HepG2 (cell line): ENCODE measurements around the gene LYPLA2. TPM values are rescaled to one million over a fixed set of nuclear protein-coding genes. Genes with fewer than 3 reads are reported as not detected.
A peak's percentile ranks its signal among the peaks of the same experiment; 100 is the strongest.

ENCODE experiments used
- AGO1 ChIP-seq: fragments of 200-400 bp; formaldehyde crosslinking; IDR thresholded peaks from 2 replicates; pipeline ENCODE4 v1.6.1; 2017; ENCODE audit warnings: mild to moderate bottlenecking, low read depth, low read length, moderate library complexity; ENCODE audit not compliant: poor library complexity, severe bottlenecking
- ELF3 ChIP-seq: IDR thresholded peaks from 2 replicates; pipeline ENCODE4 v1.6.1; 2016; ENCODE audit warnings: missing genetic modification reagents, missing compliant biosample characterization
- ETS1 ChIP-seq: sonication (generic); formaldehyde crosslinking; IDR thresholded peaks from 2 replicates; pipeline ENCODE4 v1.4.0; 2020; ENCODE audit warnings: missing genetic modification reagents
- GTF3A ChIP-seq: sonication (generic); formaldehyde crosslinking; conservative IDR thresholded peaks from 2 replicates; pipeline ENCODE4 v1.4.0; 2020; ENCODE audit warnings: mild to moderate bottlenecking, missing genetic modification reagents
- MTA3 ChIP-seq: sonication (generic); formaldehyde crosslinking; IDR thresholded peaks from 2 replicates; pipeline ENCODE4 v1.4.0; 2020; ENCODE audit warnings: missing genetic modification reagents
- TCF12 ChIP-seq, 2 experiments: fragments of 450-650 bp in 1 of 2; sonication (generic) in 1 of 2; formaldehyde crosslinking in 1 of 2; IDR thresholded peaks; 2 replicates each; pipeline versions ENCODE4 v1.6.1 to v1.8.0; 2017 to 2022; ENCODE audit warnings: antibody characterized with exemption in 1 of 2, mild to moderate bottlenecking in 1 of 2, missing genetic modification reagents in 1 of 2, moderate library complexity in 1 of 2
- THAP9 ChIP-seq: sonication (generic); formaldehyde crosslinking; IDR thresholded peaks from 2 replicates; pipeline ENCODE4; 2020; ENCODE audit warnings: missing genetic modification reagents, mild to moderate bottlenecking, borderline replicate concordance
- ZNF136 ChIP-seq: sonication (generic); formaldehyde crosslinking; IDR thresholded peaks from 2 replicates; pipeline ENCODE4 v1.8.1; 2022; ENCODE audit warnings: low read depth, mild to moderate bottlenecking, moderate library complexity, missing genetic modification reagents
- ZNF230 ChIP-seq: sonication (generic); formaldehyde crosslinking; IDR thresholded peaks from 2 replicates; pipeline ENCODE4 v1.4.0; 2020; ENCODE audit warnings: mild to moderate bottlenecking, missing genetic modification reagents
- ZNF317 ChIP-seq: sonication (generic); formaldehyde crosslinking; IDR thresholded peaks from 2 replicates; pipeline ENCODE4 v1.5.0; 2020; ENCODE audit warnings: mild to moderate bottlenecking, missing genetic modification reagents
- ZNF543 ChIP-seq: sonication (generic); formaldehyde crosslinking; IDR thresholded peaks from 2 replicates; pipeline ENCODE4 v1.4.0; 2020; ENCODE audit warnings: mild to moderate bottlenecking, missing genetic modification reagents
- polyA plus RNA-seq, 8 experiments: library from polyadenylated mRNA; depleted of rRNA in 3 of 8; stranded (reverse) in 7 of 8; unstranded in 1 of 8; fragments of >200 nt; fragmentation: Illumina TruSeq in 4 of 8; extraction: Trizol in 4 of 8; gene quantifications; 2 replicates each; pipeline versions ENCODE4 v1.2.1 to v1.2.3, GENCODE V29; 2011 to 2016; ENCODE audit warnings: low read depth in 4 of 8, missing spikeins in 1 of 8, mixed read lengths in 1 of 8; ENCODE audit not compliant: insufficient read depth in 1 of 8
- total RNA-seq, 5 experiments: library from RNA; depleted of rRNA; stranded (reverse); fragments of >200 nt; fragmentation: Illumina TruSeq; extraction: Trizol; gene quantifications; 2 replicates each; pipeline ENCODE4 v1.2.3, GENCODE V29; 2016; ENCODE audit warnings: low read depth in 1 of 5
- TF ChIP-seq, protein P1 (sequence below): IDR thresholded peaks from 2 replicates; pipeline ENCODE4 v1.6.1; 2016; ENCODE audit warnings: mild to moderate bottlenecking
- TF ChIP-seq, protein P2 (sequence below): sonication (generic); formaldehyde crosslinking; IDR thresholded peaks from 2 replicates; pipeline ENCODE4 v1.5.0; 2020; ENCODE audit warnings: mild to moderate bottlenecking, missing genetic modification reagents
- TF ChIP-seq, protein P3 (sequence below): sonication (generic); formaldehyde crosslinking; conservative IDR thresholded peaks from 2 replicates; pipeline ENCODE4 v1.4.0; 2020; ENCODE audit warnings: mild to moderate bottlenecking, missing genetic modification reagents, moderate library complexity

LYPLA2 gene
- total and polyA plus RNA-seq, 2 of the 13 experiments (the other 11 are each of a cell fraction or from before 2014, with no cell fraction given): 72.1 to 73.2 TPM

DNA sequence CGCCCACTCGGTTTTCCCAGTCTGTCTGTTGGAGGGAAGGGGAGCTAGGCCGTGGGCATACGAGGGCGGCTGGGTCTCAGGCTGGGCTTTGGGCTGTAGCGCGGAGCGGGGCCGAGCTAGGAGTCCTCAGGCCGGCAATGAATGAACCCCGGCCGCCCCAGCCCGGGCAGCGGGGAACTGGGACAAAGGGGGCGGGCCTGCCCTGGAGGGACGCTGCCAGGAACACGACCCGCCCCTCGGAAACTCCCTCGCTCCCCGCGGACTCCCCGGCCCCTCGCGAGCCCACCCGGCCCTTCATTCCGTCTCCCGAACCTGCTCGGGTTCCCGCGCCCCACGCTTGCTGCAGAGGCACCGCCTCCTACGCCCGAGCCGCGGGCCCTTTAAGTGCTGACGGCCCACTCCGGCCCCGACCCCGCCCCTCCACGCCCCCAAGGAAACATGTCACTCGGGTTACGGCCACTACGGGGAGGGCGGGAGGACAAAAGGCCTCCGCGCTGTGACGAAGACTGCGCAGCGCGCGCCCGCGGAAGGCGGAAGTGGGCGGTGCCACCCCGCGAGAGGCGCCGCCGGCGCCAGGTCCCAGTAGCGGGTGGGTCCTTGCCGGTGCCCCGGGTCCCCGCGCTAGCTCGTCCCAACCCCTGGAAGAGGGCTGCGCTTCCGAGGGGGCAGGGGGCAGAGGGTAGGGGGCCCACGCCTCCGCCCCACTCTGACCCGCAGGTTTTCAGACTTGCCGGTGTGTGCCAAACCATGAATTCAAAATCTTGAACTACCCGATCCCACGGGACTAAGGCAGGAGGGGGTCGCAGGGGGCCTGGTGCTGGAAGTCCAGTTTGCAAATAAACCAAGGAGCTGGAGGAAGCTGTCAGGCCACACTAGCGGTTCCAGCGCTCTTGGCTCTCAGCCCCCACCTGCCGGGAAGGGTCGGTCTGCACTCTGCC is 9.7 kb downstream of the LYPLA2 start, which contains the start of gene GALE (continued):
- TF ChIP-seq ZNF230 (CRISPR knock-in tag) (peak; percentile 21; the same call in 1 of the 2 replicates), ZNF543 (CRISPR knock-in tag) (peak; percentile 56; the same call in 1 of the 2 replicates), MTA3 (CRISPR knock-in tag) (no peak), THAP9 (CRISPR knock-in tag) (peak; percentile 3; the same call in 1 of the 2 replicates), TCF12 (IDR thresholded peaks at IDR 0.05) (no peak), TCF12 (CRISPR knock-in tag; IDR thresholded peaks at IDR 0.05) (0 out of 2 replicates have a peak, but pooled peaks have one; percentile 15), ZNF136 (CRISPR knock-in tag) (no peak), ETS1 (CRISPR knock-in tag) (0 out of 2 replicates have a peak, but pooled peaks have one; percentile 62), ELF3 (CRISPR knock-in tag) (peak; percentile 94), AGO1 (peak; percentile 92), GTF3A (0 out of 2 replicates have a peak, but pooled peaks have one; percentile 26), ZNF317 (CRISPR knock-in tag) (0 out of 2 replicates have a peak, but pooled peaks have one; percentile 54)
- TF ChIP-seq, protein P1, sequence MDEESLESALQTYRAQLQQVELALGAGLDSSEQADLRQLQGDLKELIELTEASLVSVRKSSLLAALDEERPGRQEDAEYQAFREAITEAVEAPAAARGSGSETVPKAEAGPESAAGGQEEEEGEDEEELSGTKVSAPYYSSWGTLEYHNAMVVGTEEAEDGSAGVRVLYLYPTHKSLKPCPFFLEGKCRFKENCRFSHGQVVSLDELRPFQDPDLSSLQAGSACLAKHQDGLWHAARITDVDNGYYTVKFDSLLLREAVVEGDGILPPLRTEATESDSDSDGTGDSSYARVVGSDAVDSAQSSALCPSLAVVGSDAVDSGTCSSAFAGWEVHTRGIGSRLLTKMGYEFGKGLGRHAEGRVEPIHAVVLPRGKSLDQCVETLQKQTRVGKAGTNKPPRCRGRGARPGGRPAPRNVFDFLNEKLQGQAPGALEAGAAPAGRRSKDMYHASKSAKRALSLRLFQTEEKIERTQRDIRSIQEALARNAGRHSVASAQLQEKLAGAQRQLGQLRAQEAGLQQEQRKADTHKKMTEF (CRISPR knock-in tag): peak; percentile 67
- TF ChIP-seq, protein P2, sequence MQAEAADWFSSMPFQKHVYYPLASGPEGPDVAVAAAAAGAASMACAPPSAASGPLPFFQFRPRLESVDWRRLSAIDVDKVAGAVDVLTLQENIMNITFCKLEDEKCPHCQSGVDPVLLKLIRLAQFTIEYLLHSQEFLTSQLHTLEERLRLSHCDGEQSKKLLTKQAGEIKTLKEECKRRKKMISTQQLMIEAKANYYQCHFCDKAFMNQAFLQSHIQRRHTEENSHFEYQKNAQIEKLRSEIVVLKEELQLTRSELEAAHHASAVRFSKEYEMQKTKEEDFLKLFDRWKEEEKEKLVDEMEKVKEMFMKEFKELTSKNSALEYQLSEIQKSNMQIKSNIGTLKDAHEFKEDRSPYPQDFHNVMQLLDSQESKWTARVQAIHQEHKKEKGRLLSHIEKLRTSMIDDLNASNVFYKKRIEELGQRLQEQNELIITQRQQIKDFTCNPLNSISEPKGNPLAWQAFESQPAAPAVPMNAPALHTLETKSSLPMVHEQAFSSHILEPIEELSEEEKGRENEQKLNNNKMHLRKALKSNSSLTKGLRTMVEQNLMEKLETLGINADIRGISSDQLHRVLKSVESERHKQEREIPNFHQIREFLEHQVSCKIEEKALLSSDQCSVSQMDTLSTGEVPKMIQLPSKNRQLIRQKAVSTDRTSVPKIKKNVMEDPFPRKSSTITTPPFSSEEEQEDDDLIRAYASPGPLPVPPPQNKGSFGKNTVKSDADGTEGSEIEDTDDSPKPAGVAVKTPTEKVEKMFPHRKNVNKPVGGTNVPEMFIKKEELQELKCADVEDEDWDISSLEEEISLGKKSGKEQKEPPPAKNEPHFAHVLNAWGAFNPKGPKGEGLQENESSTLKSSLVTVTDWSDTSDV (CRISPR knock-in tag): peak; percentile 41; the same call in 1 of the 2 replicates
- TF ChIP-seq, protein P3, sequence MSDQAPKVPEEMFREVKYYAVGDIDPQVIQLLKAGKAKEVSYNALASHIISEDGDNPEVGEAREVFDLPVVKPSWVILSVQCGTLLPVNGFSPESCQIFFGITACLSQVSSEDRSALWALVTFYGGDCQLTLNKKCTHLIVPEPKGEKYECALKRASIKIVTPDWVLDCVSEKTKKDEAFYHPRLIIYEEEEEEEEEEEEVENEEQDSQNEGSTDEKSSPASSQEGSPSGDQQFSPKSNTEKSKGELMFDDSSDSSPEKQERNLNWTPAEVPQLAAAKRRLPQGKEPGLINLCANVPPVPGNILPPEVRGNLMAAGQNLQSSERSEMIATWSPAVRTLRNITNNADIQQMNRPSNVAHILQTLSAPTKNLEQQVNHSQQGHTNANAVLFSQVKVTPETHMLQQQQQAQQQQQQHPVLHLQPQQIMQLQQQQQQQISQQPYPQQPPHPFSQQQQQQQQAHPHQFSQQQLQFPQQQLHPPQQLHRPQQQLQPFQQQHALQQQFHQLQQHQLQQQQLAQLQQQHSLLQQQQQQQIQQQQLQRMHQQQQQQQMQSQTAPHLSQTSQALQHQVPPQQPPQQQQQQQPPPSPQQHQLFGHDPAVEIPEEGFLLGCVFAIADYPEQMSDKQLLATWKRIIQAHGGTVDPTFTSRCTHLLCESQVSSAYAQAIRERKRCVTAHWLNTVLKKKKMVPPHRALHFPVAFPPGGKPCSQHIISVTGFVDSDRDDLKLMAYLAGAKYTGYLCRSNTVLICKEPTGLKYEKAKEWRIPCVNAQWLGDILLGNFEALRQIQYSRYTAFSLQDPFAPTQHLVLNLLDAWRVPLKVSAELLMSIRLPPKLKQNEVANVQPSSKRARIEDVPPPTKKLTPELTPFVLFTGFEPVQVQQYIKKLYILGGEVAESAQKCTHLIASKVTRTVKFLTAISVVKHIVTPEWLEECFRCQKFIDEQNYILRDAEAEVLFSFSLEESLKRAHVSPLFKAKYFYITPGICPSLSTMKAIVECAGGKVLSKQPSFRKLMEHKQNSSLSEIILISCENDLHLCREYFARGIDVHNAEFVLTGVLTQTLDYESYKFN (CRISPR knock-in tag): 0 out of 2 replicates have a peak, but pooled peaks have one; percentile 22
